HEK293 (cell line): ENCODE data around the gene ELK4.

Experiments
- CTCF ChIA-PET: fragments of 350-600 bp; formaldehyde crosslinking; extraction: SDS; loops from one replicate; lab custom pipeline; 2021; ENCODE audit warnings: antibody characterized with exemption; lab: Yijun Ruan, JAX
- POLR2A ChIA-PET: fragments of 300-600 bp; formaldehyde crosslinking; extraction: SDS; loops from one replicate; lab custom pipeline; 2020; ENCODE audit warnings: antibody characterized with exemption, inconsistent platforms; lab: Yijun Ruan, JAX
- H3K27ac ChIP-seq: fragments of 200-500 bp; sonication (Bioruptor generic); 2 replicates; pipeline ENCODE4 v1.5.1; 2014; ENCODE audit warnings: low read depth, low read length, control low read depth, inconsistent platforms; ENCODE audit errors: extremely low read depth
- H3K36me3 ChIP-seq, 2 experiments: fragments of 200-500 bp in 1 of 2; sonication (Bioruptor generic) in 1 of 2; 1 replicate in 1 of 2; 2 replicates in 1 of 2; pipeline ENCODE4 v1.5.1; 2014 to 2017; ENCODE audit warnings: inconsistent platforms in 2 of 2, low read length in 2 of 2; ENCODE audit not compliant: control insufficient read depth in 2 of 2, insufficient read depth in 1 of 2
- H3K4me1 ChIP-seq: fragments of 200-500 bp; sonication (Bioruptor generic); 2 replicates; pipeline ENCODE4 v1.5.1; 2014; ENCODE audit warnings: mild to moderate bottlenecking, low read length, inconsistent platforms; ENCODE audit not compliant: control insufficient read depth, insufficient read depth
- H3K4me3 ChIP-seq: 2 replicates; pipeline ENCODE4 v1.5.1; 2011; ENCODE audit warnings: low read depth, mild to moderate bottlenecking, control low read depth, low read length, moderate library complexity
- H3K9me3 ChIP-seq: fragments of 200-500 bp; sonication (Bioruptor generic); 2 replicates; pipeline ENCODE4 v1.5.1; 2014; ENCODE audit warnings: low read depth, low read length, inconsistent platforms; ENCODE audit not compliant: control insufficient read depth, insufficient read depth
- AEBP2 ChIP-seq: fragments of 450-650 bp; formaldehyde crosslinking; IDR thresholded peaks from 2 replicates; pipeline ENCODE4 v1.5.1; 2016; ENCODE audit warnings: missing biosample characterization, missing genetic modification characterization, borderline replicate concordance
- BCL11A ChIP-seq: fragments of 450-650 bp; formaldehyde crosslinking; IDR thresholded peaks from 2 replicates; pipeline ENCODE4 v1.5.1; 2016; ENCODE audit warnings: low read depth, missing biosample characterization, missing genetic modification characterization
- BCL11B ChIP-seq: fragments of 450-650 bp; formaldehyde crosslinking; IDR thresholded peaks from 2 replicates; pipeline ENCODE4 v1.5.1; 2016; ENCODE audit warnings: low read depth, missing biosample characterization, missing genetic modification characterization
- KLF10 ChIP-seq: fragments of 450-650 bp; IDR thresholded peaks from 2 replicates; pipeline ENCODE4 v1.5.1; 2018; ENCODE audit warnings: missing biosample characterization, mild to moderate bottlenecking, missing genetic modification characterization
- MEIS1 ChIP-seq: sonication (generic); formaldehyde crosslinking; IDR thresholded peaks from 2 replicates; pipeline ENCODE4 v1.8.1; 2022; ENCODE audit warnings: missing genetic modification reagents, mild to moderate bottlenecking, borderline replicate concordance
- SALL2 ChIP-seq: fragments of 450-650 bp; formaldehyde crosslinking; IDR thresholded peaks from 2 replicates; pipeline ENCODE4 v1.5.0; 2017; ENCODE audit warnings: missing biosample characterization, mild to moderate bottlenecking, missing genetic modification characterization, borderline replicate concordance
- SP7 ChIP-seq: fragments of 450-650 bp; formaldehyde crosslinking; IDR thresholded peaks from 2 replicates; pipeline ENCODE4 v1.5.1; 2016; ENCODE audit warnings: missing biosample characterization, missing genetic modification characterization
- ZBTB26 ChIP-seq: fragments of 450-650 bp; formaldehyde crosslinking; optimal IDR thresholded peaks from 2 replicates; pipeline ENCODE3; 2016; ENCODE audit warnings: missing biosample characterization, mild to moderate bottlenecking, missing genetic modification characterization
- ZBTB6 ChIP-seq: fragments of 450-650 bp; formaldehyde crosslinking; IDR thresholded peaks from 2 replicates; pipeline ENCODE4 v1.5.1; 2017; ENCODE audit warnings: missing biosample characterization, missing genetic modification characterization
- ZNF114 ChIP-seq: fragments of 450-650 bp; formaldehyde crosslinking; IDR thresholded peaks from 2 replicates; pipeline ENCODE4 v1.5.0; 2017; ENCODE audit warnings: missing biosample characterization, missing genetic modification characterization
- ZNF157 ChIP-seq: fragments of 450-650 bp; formaldehyde crosslinking; IDR thresholded peaks from 2 replicates; pipeline ENCODE4 v1.5.1; 2016; ENCODE audit warnings: missing biosample characterization, missing genetic modification characterization
- ZNF248 ChIP-seq: fragments of 450-650 bp; formaldehyde crosslinking; IDR thresholded peaks from 2 replicates; pipeline ENCODE4 v1.5.1; 2017; ENCODE audit warnings: missing biosample characterization, missing genetic modification characterization
- ZNF26 ChIP-seq: fragments of 450-650 bp; formaldehyde crosslinking; IDR thresholded peaks from 2 replicates; pipeline ENCODE4 v1.5.1; 2016; ENCODE audit warnings: missing biosample characterization, missing genetic modification characterization
- ZNF530 ChIP-seq: fragments of 450-650 bp; formaldehyde crosslinking; IDR thresholded peaks from 2 replicates; pipeline ENCODE4 v1.5.1; 2016; ENCODE audit warnings: low read depth, missing biosample characterization, missing genetic modification characterization
- ZNF621 ChIP-seq: fragments of 450-650 bp; formaldehyde crosslinking; IDR thresholded peaks from 2 replicates; pipeline ENCODE4 v1.5.1; 2017; ENCODE audit warnings: missing biosample characterization, missing genetic modification characterization
- ZNF645 ChIP-seq: fragments of 450-650 bp; formaldehyde crosslinking; IDR thresholded peaks from 2 replicates; pipeline ENCODE4; 2016; ENCODE audit warnings: missing biosample characterization, missing genetic modification characterization
- ZNF677 ChIP-seq: fragments of 450-650 bp; IDR thresholded peaks from 2 replicates; pipeline ENCODE4 v1.5.0; 2018; ENCODE audit warnings: missing biosample characterization, mild to moderate bottlenecking, missing genetic modification characterization, moderate library complexity
- ZNF776 ChIP-seq: fragments of 450-650 bp; formaldehyde crosslinking; IDR thresholded peaks from 2 replicates; pipeline ENCODE4 v1.5.0; 2017; ENCODE audit warnings: missing biosample characterization, missing genetic modification characterization, borderline replicate concordance

Gene ELK4

GRCh38 chr1:205645519-205645918 lies 13.7 kb upstream of the ELK4 start:
- CTCF ChIA-PET = interaction anchor here (0.7 to 1.8 kb wide), 3 partner anchors 12 to 127 kb away, joined by 3 to 7 read pairs (median 3); no protein-coding TSS in a partner anchor

GRCh38 chr1:205642679-205643307 lies 11.0 kb upstream of the ELK4 start:
- ChIA-PET CTCF (interaction anchor here (0.5 to 4.7 kb wide), 6 partner anchors 10 to 52 kb away, joined by 3 to 22 read pairs (median 4); no protein-coding TSS in a partner anchor), POLR2A (interaction anchor here (1.5 kb wide), 1 partner anchor 11 kb away, joined by 6 read pairs; the partner anchor contains the start of gene ELK4)
- TF ChIP-seq ZBTB6 (tag by site-specific recombination) = no peak
- no peak for TF ChIP-seq ZNF776 (tag by site-specific recombination)
- no peak for TF ChIP-seq ZBTB26 (tag by site-specific recombination)
- no peak for TF ChIP-seq ZNF114 (tag by site-specific recombination)
- no peak for TF ChIP-seq KLF10 (tag by site-specific recombination)
- no peak for TF ChIP-seq ZNF26 (tag by site-specific recombination)
- TF ChIP-seq ZNF621 (tag by site-specific recombination) = no peak
- TF ChIP-seq ZNF157 (tag by site-specific recombination) = no peak
- TF ChIP-seq ZNF248 (tag by site-specific recombination) = no peak
- TF ChIP-seq MEIS1 (CRISPR knock-in tag) = no peak
- no peak for TF ChIP-seq ZNF645 (tag by site-specific recombination)
- TF ChIP-seq SALL2 = no peak
- Histone ChIP-seq H3K36me3 (no peaks in the 10 kb centered on the region), H3K4me3 (no peak overlapping the region), H3K9me3 (no peaks in the 10 kb centered on the region), H3K4me1 (no peaks in the 10 kb centered on the region), H3K27ac (no peak overlapping the region)

More at GRCh38 chr1:205645519-205645918, 13.7 kb upstream of the ELK4 start:
- POLR2A ChIA-PET = interaction anchor here (1.0 kb wide), 1 partner anchor 13 kb away, joined by 3 read pairs; no protein-coding TSS in a partner anchor
- no peak for TF ChIP-seq SALL2
- no peak for TF ChIP-seq SP7 (tag by site-specific recombination)
- no peak for TF ChIP-seq BCL11A
- no peak for TF ChIP-seq ZNF677 (tag by site-specific recombination)
- Histone ChIP-seq H3K4me3 (no peak overlapping the region), H3K36me3 (peaks cover 0 to 3% of the 10 kb centered on the region in 2 experiments; a peak in 1 of 3 replicates), H3K4me1 (no peaks in the 10 kb centered on the region), H3K9me3 (no peaks in the 10 kb centered on the region), H3K27ac (no peak overlapping the region)

GRCh38 chr1:205639567-205639966 lies 7.8 kb upstream of the ELK4 start:
- H3K4me1 ChIP-seq = no peaks in the 10 kb centered on the region
- POLR2A ChIA-PET = interaction anchor here (0.6 kb wide), 1 partner anchor 1095 kb away, joined by 5 read pairs; no protein-coding TSS in a partner anchor

More at GRCh38 chr1:205639567-205639966, 7.8 kb upstream of the ELK4 start:
- Histone ChIP-seq H3K27ac (no peak overlapping the region), H3K4me3 (no peak overlapping the region), H3K36me3 (no peaks in the 10 kb centered on the region), H3K9me3 (no peaks in the 10 kb centered on the region)
- TF ChIP-seq ZNF645 (tag by site-specific recombination) (no peak), ZNF530 (tag by site-specific recombination) (no peak), BCL11B (tag by site-specific recombination) (no peak), AEBP2 (tag by site-specific recombination) (no peak)
- CTCF ChIA-PET = interaction anchor here (0.7 to 4.7 kb wide), 3 partner anchors 19 to 116 kb away, joined by 3 to 22 read pairs (median 17); no protein-coding TSS in a partner anchor
